HG03139 (cell line): ENCODE results near the gene UBXN2A.
"Not testable (repeated sequence)": the region's sequence is repeated elsewhere in the genome, so short reads cannot be mapped to it uniquely, and the experiment has no call there.

Experiments used
- ATAC-seq: cut with Tn5 transposase; IDR thresholded peaks from one replicate; pipeline ENCODE4 v1.9.1; 2021; ENCODE audit not compliant: unreplicated experiment

The UBXN2A gene

DNA sequence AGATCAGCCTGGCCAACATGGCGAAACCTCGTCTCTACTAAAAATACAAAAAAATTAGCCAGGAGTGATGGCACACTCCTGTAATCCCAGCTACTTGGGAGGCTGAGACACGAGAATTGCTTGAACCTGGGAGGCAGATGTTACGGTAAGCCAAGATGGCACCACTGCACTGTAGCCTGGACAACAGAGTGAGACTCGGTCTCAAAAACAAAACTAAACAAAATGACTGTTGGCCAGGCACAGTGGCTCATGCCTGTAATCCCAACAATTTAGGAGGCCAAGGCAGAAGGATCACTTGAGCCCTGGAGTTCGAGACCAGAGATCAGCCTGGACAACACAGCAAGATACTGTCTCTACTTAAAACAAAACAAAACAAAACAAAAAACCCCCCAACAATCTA lies 102.9 kb downstream of the UBXN2A start:
- ATAC-seq = not testable (repeated sequence)

DNA sequence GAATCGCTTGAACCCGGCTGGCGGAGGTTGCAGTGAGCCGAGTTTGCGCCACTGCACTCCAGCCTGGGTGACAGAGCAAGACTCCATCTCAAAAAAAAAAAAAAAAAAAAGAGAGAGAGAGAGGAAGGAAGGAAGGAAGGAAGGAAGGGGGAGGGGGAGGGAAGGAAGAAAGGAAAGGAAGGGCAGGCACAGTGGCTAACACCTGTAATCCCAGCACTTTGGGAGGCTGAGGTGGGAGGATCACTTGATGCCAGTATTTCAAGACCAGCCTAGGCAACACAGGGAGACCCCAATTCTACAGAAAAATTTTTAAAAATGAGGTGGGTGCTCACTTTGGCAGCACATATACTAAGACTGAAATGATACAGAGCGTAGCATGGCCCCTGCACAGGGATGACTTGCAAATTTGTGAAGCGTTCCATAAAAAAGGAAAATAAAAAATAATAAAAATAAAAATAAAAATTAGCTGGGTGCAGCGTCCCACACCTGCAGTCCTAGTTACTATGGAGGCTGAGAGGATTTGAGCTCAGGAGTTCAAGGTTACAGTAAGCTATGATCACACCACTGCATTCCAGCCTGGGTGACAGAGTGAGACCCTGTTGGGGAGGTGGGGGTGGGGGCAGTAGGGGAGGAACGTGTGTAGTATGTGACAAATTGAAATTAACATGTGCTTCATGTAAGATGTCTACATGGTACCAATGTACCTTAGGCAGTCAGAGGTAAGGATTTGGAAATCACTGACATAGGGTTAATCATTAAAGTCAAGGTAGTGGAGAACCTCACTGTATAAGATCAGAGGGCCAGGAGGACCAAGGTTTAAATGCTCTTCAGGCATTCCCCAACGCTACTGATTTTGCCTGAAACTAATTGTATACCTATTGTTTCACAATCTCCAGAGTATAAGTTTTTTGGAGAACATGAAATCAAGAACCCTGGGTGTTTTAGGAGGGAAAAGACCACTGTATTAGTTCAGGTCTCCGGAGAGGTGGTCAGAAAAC lies 105.5 kb downstream of the UBXN2A start:
- ATAC-seq = no peak

DNA sequence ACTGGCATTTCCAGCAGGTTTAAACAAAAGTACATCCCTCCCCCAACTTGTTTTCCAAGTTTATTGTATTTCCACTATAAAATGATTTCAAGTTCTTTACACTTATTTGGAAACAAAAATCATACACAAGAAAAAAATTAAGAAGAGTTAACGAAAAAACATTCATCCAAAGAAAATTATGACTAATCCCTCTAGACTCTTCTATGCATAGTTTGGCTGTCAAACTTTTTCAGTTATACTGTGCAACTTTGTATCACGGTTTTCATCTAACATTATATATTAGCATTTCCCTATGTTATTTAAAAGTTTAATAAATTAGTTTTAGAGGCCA lies 106.3 kb downstream of the UBXN2A start:
- ATAC-seq = no peak

DNA sequence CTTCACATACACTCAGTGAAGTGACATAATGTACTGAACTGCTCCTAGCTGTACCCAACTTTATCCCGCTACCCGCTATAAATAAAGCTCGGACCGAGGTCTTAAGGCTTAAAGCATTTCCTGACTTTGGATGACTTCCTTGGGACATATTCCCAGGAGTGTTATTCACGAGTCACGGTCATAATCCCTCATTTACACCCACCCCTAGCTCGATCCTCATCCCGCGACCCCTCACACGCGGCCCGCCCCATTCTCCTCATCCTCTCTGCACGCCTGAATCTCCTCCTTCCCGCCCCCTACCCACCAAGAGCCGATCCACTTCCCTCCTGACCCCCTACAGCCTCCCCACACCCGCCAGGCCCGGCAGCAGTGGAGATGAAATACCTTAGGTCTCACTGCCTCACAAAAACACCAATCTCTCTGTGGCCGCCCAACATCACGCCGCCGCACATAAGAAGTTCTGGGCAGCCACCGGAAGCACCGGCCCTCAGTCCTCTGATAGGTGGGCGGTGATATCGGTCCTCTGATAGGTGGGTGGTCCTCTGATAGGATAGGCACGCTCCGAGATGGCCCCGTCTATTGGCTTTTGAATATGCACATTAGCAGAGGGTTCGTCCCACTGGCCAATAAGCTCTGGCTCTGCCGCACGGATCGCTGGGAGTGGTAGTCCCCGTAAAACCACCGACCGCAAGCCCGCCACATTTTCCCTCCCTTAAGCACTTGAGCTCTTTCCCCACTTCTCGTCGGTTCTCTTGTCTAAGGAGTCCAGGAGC lies 106.9 kb downstream of the UBXN2A start, which contains the start of gene WDCP:
Gene WDCP (minus strand): TSS at position 462 of the 773 bp plus-strand sequence. CDS start 7,897 bp downstream, outside the sequence.
- ATAC-seq = peak; percentile 99

DNA sequence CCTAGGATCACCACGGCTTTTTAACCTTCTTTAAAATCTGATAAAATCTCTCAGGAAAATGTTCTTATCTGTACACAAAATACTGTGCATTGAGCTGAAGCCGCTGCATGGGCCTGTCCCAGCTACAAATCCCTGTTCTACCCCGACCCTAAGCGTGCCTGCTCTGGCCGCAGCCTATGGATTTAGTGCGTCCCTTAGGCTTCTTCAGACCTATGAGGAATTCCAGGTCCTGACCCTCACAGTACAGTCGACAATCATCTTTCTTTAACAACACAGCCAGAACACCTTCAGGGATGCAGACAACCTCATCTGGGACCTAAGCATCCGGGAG lies 107.4 kb downstream of the UBXN2A start:
- ATAC-seq = peak; percentile 1

DNA sequence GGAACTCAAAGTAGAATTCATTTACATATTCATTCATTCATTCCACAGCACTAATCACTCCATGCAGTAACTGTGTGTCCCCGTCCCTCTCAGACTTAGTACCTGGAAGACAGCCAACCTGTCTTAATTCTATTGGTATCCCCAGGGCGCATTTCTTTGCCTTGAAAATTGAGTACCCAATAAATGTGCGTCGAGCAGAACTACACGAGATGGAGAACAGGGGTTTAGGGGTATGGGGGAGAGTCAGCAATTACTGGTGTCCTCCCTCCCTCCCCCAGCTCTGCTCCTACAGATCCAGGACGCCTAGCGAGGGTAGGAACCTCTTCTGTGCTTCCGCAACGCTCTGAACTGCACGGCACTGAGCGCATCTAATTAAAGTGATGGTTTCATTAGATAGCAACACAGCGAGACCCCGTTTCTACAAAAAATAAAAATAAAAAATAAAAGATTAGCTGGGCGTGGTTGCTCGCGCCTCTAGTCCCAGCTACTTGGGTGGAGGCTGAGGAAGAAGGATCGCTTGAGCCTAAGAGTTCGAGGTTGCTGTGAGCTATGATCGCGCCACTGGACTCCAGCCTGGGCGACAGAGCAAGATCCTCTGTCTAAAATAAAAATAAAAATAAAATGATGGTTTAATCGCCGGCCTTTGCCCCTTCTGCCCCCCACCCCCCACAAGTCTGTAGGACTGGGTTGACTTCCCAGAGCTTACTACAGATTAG lies 108.7 kb downstream of the UBXN2A start:
- ATAC-seq = no peak

DNA sequence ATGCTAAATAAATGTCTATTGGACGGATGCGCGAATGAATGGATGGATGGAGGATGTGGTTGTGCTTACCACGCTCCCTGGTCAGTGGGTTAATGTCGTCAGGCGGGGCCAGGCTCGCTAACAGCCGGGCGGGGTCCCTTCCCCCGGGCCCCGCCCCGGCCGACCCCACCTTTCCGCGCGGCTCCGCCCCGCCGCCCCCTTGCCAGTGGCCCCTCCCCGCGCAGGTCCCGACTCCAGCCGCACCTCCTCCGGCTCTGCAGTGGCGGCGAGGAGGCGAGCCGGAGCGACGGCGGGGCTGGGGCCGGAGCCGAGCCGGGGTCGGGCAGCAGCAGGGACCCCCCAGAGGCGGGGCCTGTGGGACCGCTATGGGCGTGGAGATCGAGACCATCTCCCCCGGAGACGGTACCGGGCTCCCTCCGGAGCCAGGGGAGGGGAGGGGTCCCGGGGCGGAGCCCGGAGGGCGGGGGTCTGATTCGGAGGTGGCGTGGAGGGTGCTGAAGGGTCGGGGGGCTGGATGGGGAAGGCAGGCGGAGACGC lies 109.3 kb downstream of the UBXN2A start, which contains the start of gene FKBP1B:
Gene FKBP1B (plus strand): TSS at position 257 of the 537 bp plus-strand sequence. CDS start 109 bp downstream, at position 366.
- ATAC-seq = no peak

DNA sequence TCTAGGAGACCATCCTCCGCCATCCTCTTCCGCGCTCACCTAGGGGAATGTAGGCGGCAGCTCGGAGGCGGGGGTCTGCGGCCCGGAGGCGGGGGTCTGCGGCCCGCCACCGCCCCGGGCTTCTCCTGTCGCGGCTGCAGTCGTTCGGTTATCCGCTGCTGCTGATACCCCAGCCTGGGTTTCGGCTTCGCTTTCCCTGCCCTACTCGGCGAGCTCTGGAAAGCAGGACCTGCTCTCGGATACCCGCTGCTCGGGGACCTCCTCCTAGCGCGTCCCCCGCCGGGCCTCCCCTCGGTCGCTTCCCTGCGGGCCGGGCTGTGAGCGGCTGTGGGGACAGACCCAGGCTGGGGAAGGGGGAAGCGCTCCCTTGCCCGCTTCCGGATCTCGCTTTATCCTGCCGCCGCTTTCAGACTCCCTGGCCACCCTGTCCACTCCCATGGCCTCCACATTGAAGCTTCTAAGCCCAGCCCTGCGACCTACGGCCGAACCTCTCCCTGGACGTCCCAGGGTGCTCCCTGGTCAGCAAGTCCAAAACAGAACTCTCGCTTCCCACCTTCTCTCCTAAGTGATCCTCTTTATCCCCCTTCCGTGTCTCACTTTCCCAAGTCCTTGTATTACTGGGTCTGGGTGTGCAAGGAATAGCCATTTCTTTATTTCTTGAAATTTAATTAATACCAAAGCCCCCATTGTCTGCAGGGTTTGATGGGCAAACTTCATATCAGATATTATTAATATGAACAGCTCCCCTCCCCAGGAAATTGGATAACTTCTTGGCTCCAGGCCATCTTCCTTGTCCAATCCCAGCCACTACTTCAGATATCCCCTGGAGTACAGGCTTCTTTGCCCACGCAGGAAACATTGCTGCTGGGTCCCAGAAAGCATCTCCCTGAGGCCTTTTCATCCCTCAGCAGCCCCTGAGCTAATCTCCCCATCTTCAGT lies 110.0 kb downstream of the UBXN2A start:
- no peak for ATAC-seq

DNA sequence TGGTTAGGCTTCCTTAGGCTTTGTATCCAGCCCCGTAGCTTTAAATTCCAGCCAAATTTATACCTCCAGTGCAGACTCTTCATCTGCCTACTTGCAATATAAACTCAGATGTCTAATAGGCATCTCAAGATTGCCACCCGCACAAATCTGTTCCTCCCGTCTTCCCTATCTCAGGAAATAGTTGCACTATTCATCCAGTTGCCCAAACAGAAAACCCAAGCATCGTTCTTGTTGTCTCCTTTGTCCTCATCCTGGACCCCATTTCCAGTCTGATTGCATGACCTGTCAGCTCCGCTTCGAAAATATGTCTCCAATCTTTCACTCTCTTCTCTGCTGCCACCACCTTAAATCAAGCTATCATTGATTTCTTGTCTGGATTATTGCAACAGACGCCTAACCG lies 111.6 kb downstream of the UBXN2A start:
- ATAC-seq = no peak

DNA sequence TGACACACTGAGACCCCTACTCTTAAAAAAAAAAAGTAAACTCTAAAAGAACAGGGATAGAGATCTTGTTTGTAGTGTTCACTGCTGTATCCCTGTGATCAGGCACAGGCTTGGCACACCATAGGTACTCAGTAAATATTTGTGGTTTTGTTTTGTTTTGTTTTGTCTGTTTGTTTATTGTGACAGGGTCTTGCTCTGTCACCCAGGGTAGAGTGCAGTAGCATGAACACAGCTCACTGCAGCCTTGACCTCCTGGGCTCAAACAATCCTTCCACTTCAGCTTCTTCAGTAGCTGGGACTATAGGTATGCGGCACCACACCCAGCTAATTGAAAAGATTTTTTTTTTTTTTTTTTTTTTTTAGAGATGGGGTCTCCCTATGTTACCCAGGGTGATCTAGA lies 112.7 kb downstream of the UBXN2A start:
- ATAC-seq = no peak
